Fibroblast of mammary gland (primary cell): ENCODE measurements around the gene RHBDL1.

Experiments
- DNase-seq: peaks from one replicate; pipeline ENCODE4 v3.0.0-alpha.2; 2010; ENCODE audit warnings: low read depth
- H3K4me3 ChIP-seq: 2 replicates; pipeline ENCODE4 v1.5.1; 2011; ENCODE audit warnings: low read depth, mild to moderate bottlenecking, low read length, moderate library complexity; ENCODE audit not compliant: control insufficient read depth
- TF ChIP-seq, protein P1 (sequence below): conservative IDR thresholded peaks from 2 replicates; pipeline ENCODE4 v1.5.1; 2011; ENCODE audit warnings: low read depth, low read length, inconsistent platforms; ENCODE audit not compliant: control insufficient read depth, insufficient read depth

The RHBDL1 gene

GRCh38 chr16:703406-703805, 27.9 kb downstream of the RHBDL1 start:
- DNase-seq: no peak
- H3K4me3 ChIP-seq: no peak overlapping the region
- TF ChIP-seq, protein P1, sequence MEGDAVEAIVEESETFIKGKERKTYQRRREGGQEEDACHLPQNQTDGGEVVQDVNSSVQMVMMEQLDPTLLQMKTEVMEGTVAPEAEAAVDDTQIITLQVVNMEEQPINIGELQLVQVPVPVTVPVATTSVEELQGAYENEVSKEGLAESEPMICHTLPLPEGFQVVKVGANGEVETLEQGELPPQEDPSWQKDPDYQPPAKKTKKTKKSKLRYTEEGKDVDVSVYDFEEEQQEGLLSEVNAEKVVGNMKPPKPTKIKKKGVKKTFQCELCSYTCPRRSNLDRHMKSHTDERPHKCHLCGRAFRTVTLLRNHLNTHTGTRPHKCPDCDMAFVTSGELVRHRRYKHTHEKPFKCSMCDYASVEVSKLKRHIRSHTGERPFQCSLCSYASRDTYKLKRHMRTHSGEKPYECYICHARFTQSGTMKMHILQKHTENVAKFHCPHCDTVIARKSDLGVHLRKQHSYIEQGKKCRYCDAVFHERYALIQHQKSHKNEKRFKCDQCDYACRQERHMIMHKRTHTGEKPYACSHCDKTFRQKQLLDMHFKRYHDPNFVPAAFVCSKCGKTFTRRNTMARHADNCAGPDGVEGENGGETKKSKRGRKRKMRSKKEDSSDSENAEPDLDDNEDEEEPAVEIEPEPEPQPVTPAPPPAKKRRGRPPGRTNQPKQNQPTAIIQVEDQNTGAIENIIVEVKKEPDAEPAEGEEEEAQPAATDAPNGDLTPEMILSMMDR: no peak

DNA sequence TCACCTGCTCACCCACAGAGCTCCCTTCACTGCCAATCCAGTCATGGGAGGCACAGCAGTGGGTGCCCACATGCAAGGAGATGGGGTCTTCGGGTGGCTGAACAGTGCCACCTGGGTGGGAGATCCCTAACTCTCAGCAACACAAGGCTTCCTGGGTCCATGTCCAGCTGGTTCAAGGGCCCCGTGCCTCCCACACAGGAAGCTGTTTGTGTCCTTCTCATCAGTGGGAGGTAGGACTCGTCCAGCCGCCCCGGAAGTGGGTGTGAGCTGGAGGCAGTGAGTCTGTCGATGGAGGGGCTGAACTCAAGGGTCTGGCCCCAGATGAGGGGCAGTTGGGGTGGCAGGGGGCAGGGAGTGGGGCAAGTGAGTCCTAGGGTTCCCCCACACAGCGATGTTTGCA, 28.6 kb downstream of the RHBDL1 start:
- no peak for DNase-seq

DNA sequence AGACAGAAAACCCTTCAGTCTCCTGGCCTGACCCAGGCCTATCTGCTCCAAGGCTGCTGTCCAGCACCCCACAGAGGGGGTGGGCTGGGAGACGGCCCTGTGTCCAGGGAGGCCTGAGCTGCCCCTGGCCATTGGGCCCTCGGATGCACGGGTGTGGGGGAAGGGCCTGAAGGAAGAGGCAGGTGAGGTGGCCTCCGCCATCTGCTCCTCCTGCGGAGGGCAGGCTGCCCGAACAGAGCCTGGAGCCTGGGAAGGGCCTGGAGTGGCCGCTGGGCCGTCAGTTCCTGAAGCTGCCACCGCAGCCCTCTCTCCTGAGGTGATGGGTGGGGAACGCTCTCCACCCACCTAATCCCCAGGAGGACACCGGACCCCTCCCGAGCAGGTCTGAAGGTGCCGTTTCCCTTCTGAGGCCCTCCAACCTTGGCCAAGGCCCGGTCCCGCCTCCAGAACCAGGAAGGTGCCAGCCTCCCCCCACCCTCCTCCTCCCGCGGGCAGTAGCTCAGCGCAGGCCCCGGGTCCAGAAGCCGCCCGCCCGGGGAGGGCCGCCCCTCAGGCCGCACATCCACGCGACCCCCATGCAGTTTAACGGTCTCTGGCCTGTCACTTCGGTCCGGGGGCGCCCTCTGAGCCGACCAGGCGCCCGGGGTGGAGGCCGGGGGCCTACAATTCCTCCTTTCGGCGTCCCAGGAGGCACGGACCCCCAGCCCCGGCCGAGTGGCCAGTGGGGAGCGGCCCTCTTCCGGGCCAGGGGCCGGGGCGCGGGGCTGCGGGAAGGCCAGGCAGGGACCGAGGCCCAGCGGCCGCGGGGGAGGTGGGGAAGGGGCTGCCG, 29.3 kb downstream of the RHBDL1 start:
- H3K4me3 ChIP-seq: no peak overlapping the region
- TF ChIP-seq, protein P1: no peak
- no peak for DNase-seq

More for the DNA sequence above, 28.6 kb downstream of the RHBDL1 start:
- TF ChIP-seq, protein P1: no peak
- no peak overlapping the region for H3K4me3 ChIP-seq

- no peak within 1 kb of the TSS for H3K4me3 ChIP-seq
- TF ChIP-seq, protein P1: no peak
- DNase-seq: no peak
Observed at GRCh38 chr16:705431-706188, 30.1 kb downstream of the RHBDL1 start, which contains the start of gene FBXL16. FBXL16 (minus strand) TSS chr16:705801; CDS start chr16:697405, 8,396 bp downstream.

DNA sequence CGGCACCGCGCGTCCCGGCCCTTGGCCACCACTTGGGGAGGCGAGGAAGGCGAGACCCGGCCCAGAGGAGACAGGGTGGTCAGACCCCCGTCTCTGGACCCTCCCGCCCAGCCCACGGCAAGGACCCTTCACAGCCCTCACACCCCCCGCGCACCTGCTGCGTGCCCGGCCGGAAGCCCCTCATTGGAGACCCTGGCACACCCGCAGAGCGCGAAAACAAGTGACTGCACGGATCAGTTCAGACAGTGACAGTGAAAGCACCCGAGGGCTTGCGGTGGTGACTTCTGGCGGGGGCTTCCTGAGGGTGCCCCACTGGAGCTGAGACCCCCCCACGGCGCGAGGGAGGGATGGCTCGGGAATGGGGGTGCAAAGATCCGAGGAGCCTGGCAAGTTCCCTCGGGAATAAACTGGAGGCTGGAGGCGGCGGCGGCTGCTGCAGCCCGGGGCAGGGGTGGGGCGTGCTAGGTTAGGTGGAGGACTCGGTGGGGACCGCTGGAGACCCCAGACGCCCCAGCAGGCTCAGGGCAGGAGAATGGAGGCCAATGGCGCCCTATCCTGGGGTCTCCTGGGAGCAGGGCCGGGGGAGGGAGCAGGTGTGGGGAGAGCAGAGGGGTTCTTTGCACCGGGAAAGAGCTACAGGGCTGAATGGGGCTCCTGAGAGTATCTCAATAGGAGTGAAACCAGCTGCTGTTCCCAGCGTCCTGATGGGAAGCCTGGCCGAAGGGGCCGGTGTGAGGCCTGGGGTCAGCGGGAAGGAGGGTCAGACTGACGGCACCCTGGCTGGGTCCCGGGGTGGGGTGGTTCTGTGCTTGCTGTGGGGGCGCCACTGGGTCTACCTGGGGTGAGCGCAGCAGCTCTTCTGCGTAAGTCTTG, 31.0 kb downstream of the RHBDL1 start:
- TF ChIP-seq, protein P1: no peak
- no peak overlapping the region for H3K4me3 ChIP-seq
- no peak for DNase-seq

- TF ChIP-seq, protein P1: no peak
- DNase-seq: no peak
- H3K4me3 ChIP-seq: no peak overlapping the region
Observed at GRCh38 chr16:707062-707538, 31.6 kb downstream of the RHBDL1 start.
